Keratinocyte (primary cell): ENCODE data around the gene RNLS. TPM values are rescaled to one million over a fixed set of nuclear protein-coding genes. Genes with fewer than 3 reads are reported as not detected.

Experiments used
- DNase-seq: peaks from one replicate; pipeline ENCODE4 v3.0.0-alpha.2; 2011; ENCODE audit warnings: low read depth, missing footprints, low spot score
- FAIRE-seq: peaks from 2 replicates; lab custom pipeline; 2011; peaks lifted over from hg19 to GRCh38; lab: Jason Lieb, UNC
- H2AFZ ChIP-seq: 2 replicates; pipeline ENCODE4 v1.6.0; 2012; ENCODE audit warnings: low read length, control low read depth, inconsistent platforms; ENCODE audit not compliant: control insufficient read depth
- H3K27ac ChIP-seq: 2 replicates; pipeline ENCODE4 v1.5.1; 2011; ENCODE audit warnings: low read length; ENCODE audit not compliant: control insufficient read depth, insufficient read depth
- H3K27me3 ChIP-seq: 3 replicates; pipeline ENCODE4 v1.6.0; 2011; ENCODE audit warnings: low read length; ENCODE audit not compliant: control insufficient read depth, insufficient read depth; ENCODE audit errors: extremely low read depth
- H3K36me3 ChIP-seq, 2 experiments: 2 replicates in 1 of 2; 3 replicates in 1 of 2; pipeline ENCODE4 v1.5.1; 2011; ENCODE audit warnings: low read length in 2 of 2, mild to moderate bottlenecking in 1 of 2; ENCODE audit not compliant: control insufficient read depth in 2 of 2, insufficient read depth in 2 of 2; ENCODE audit errors: extremely low read depth in 1 of 2
- H3K4me1 ChIP-seq: 3 replicates; pipeline ENCODE4 v1.5.1; 2011; ENCODE audit warnings: low read length; ENCODE audit not compliant: control insufficient read depth, insufficient read depth; ENCODE audit errors: extremely low read depth
- H3K4me2 ChIP-seq: 3 replicates; pipeline ENCODE4 v1.6.0; 2011; ENCODE audit warnings: low read depth, low read length; ENCODE audit not compliant: control insufficient read depth, insufficient read depth; ENCODE audit errors: extremely low read depth
- H3K4me3 ChIP-seq, 3 experiments: fragments of 200-600 bp in 1 of 3; sonication (generic) in 1 of 3; 2 replicates in 2 of 3; 3 replicates in 1 of 3; pipeline ENCODE4 v1.5.1; 2011 to 2016; ENCODE audit warnings: low read length in 3 of 3, mild to moderate bottlenecking in 3 of 3, control low read depth in 2 of 3, inconsistent platforms in 1 of 3, low read depth in 1 of 3, mixed read lengths in 1 of 3, mixed run types in 1 of 3, moderate library complexity in 1 of 3; ENCODE audit not compliant: control insufficient read depth in 2 of 3, insufficient read depth in 2 of 3; ENCODE audit errors: extremely low read depth in 1 of 3
- H3K79me2 ChIP-seq: 2 replicates; pipeline ENCODE4 v1.6.0; 2012; ENCODE audit warnings: low read length; ENCODE audit not compliant: control insufficient read depth, insufficient read depth
- H3K9ac ChIP-seq: 3 replicates; pipeline ENCODE4 v1.6.0; 2011; ENCODE audit warnings: low read length; ENCODE audit not compliant: control insufficient read depth, insufficient read depth; ENCODE audit errors: extremely low read depth
- H3K9me1 ChIP-seq: 3 replicates; pipeline ENCODE4 v1.6.0; 2011; ENCODE audit warnings: low read length; ENCODE audit not compliant: control insufficient read depth, insufficient read depth; ENCODE audit errors: extremely low read depth
- H3K9me3 ChIP-seq: 2 replicates; pipeline ENCODE4 v1.5.1; 2012; ENCODE audit warnings: low read depth, low read length; ENCODE audit not compliant: control insufficient read depth
- H4K20me1 ChIP-seq: 3 replicates; pipeline ENCODE4 v1.6.0; 2011; ENCODE audit warnings: low read length; ENCODE audit not compliant: control insufficient read depth, insufficient read depth; ENCODE audit errors: extremely low read depth
- CTCF ChIP-seq, 3 experiments: IDR thresholded peaks in 1 of 3; conservative IDR thresholded peaks in 1 of 3; optimal IDR thresholded peaks in 1 of 3; 2 replicates in 2 of 3; 3 replicates in 1 of 3; pipeline versions ENCODE3 to v1.5.1; 2011; ENCODE audit warnings: low read length in 3 of 3, mild to moderate bottlenecking in 3 of 3, moderate library complexity in 2 of 3, control low read depth in 1 of 3, inconsistent platforms in 1 of 3; ENCODE audit not compliant: insufficient read depth in 2 of 3; ENCODE audit errors: extremely low read depth in 1 of 3
- EZH2 ChIP-seq: IDR thresholded peaks from one replicate; pipeline ENCODE4 v1.6.1; 2012; ENCODE audit warnings: inconsistent platforms, mild to moderate bottlenecking, low read length, moderate library complexity
- dilution Hi-C: fragments of 300-500 bp; cut with MboI; formaldehyde crosslinking; loops from one replicate; pipeline ENCODE4 v1.7.0; 2020; ENCODE audit warnings: low sequenced_read_pairs; ENCODE audit not compliant: extremely low pct_ligation_motif_present
- polyA plus RNA-seq, 5 experiments: library from polyadenylated mRNA; depleted of rRNA in 3 of 5; stranded (reverse) in 3 of 5; stranded (forward) in 1 of 5; unstranded in 1 of 5; fragments of >200 nt; gene quantifications; 1 replicate in 1 of 5; 2 replicates in 3 of 5; 3 replicates in 1 of 5; pipeline versions ENCODE4 v1.2.1 to v1.2.3, GENCODE V29; 2011 to 2012; ENCODE audit warnings: missing spikeins in 2 of 5, low read depth in 1 of 5, low replicate concordance in 1 of 5

The RNLS gene
- polyA plus RNA-seq, 1 donor (not counting 4 experiments of a cell fraction or from before 2014, with no cell fraction given), result 6.8 TPM

- Histone ChIP-seq H3K4me1 (no peaks in the 10 kb centered on the region), H3K4me3 (no peak overlapping the region), H3K79me2 (no peaks in the 10 kb centered on the region), H3K27ac (no peak overlapping the region), H3K27me3 (no peaks in the 10 kb centered on the region), H3K4me2 (no peak overlapping the region), H4K20me1 (no peaks in the 10 kb centered on the region), H3K9me3 (no peaks in the 10 kb centered on the region), H3K9me1 (no peaks in the 10 kb centered on the region), H3K9ac (no peak overlapping the region), H3K36me3 (no peaks in the 10 kb centered on the region), H2AFZ (no peak overlapping the region)
- dilution Hi-C loops, result no loop called here
- TF ChIP-seq CTCF (optimal IDR thresholded peaks at IDR 0.05 in 1 of 3, IDR thresholded peaks at IDR 0.05 in 1 of 3, conservative IDR thresholded peaks at IDR 0.05 in 1 of 3; ENCODE audit: extremely low read depth in 1 of 3, insufficient read depth in 2 of 3, low read length in 3 of 3), result no peak
- TF ChIP-seq EZH2, result no peak
- FAIRE-seq (no peak), DNase-seq (no peak)
Observed at GRCh38 chr10:88374392-88375175, 208.5 kb downstream of the RNLS start.

GRCh38 chr10:88372881-88373592 is 210.1 kb downstream of the RNLS start:
- Histone ChIP-seq H3K27me3 (no peaks in the 10 kb centered on the region), H3K36me3 (no peaks in the 10 kb centered on the region), H4K20me1 (no peaks in the 10 kb centered on the region), H3K9me3 (no peaks in the 10 kb centered on the region), H3K9me1 (no peaks in the 10 kb centered on the region), H3K4me3 (no peak overlapping the region), H3K4me2 (no peak overlapping the region), H2AFZ (no peak overlapping the region), H3K27ac (no peak overlapping the region), H3K4me1 (no peaks in the 10 kb centered on the region), H3K9ac (no peak overlapping the region), H3K79me2 (no peaks in the 10 kb centered on the region)
- DNase-seq (no peak), FAIRE-seq (no peak)
- dilution Hi-C loops, result no loop called here
- TF ChIP-seq EZH2 (no peak), CTCF (optimal IDR thresholded peaks at IDR 0.05 in 1 of 3, IDR thresholded peaks at IDR 0.05 in 1 of 3, conservative IDR thresholded peaks at IDR 0.05 in 1 of 3; ENCODE audit: extremely low read depth in 1 of 3, insufficient read depth in 2 of 3, low read length in 3 of 3) (no peak)
